NCI-H748 (cell line): ENCODE results near the gene PUSL1.
A peak's percentile ranks its signal among the peaks of the same experiment; 100 is the strongest.
"Not testable (repeated sequence)": the region's sequence is repeated elsewhere in the genome, so short reads cannot be mapped to it uniquely, and the experiment has no call there.

Experiments used
- DNase-seq: peaks from one replicate; lab custom pipeline; 2025; ENCODE audit not compliant: unreplicated experiment; lab: John Stamatoyannopoulos, UW

The PUSL1 gene

GRCh38 chr1:1309251-1310108, 1.1 kb downstream of the PUSL1 start:
- peak; percentile 44 for DNase-seq

- no peak for DNase-seq
These were observed 1.6 kb downstream of the PUSL1 start for GRCh38 chr1:1310109-1310385.

GRCh38 chr1:1310476-1311053, 2.2 kb downstream of the PUSL1 start:
- DNase-seq: no peak

- no peak for DNase-seq
These were observed 3.0 kb downstream of the PUSL1 start for GRCh38 chr1:1311107-1312104.

GRCh38 chr1:1312450-1313314, 4.3 kb downstream of the PUSL1 start:
- no peak for DNase-seq

GRCh38 chr1:1313500-1314236, 5.3 kb downstream of the PUSL1 start:
- DNase-seq: no peak

GRCh38 chr1:1314237-1314586, 5.8 kb downstream of the PUSL1 start:
- DNase-seq: no peak

- DNase-seq: no peak
These were observed 6.4 kb downstream of the PUSL1 start for GRCh38 chr1:1314678-1315335.

GRCh38 chr1:1315435-1315954, 7.1 kb downstream of the PUSL1 start:
- DNase-seq: no peak

GRCh38 chr1:1316199-1316598, 7.8 kb downstream of the PUSL1 start:
- not testable (repeated sequence) for DNase-seq

GRCh38 chr1:1317420-1317819, 9.0 kb downstream of the PUSL1 start:
- no peak for DNase-seq

- peak; percentile 18 for DNase-seq
These were observed 9.8 kb downstream of the PUSL1 start for GRCh38 chr1:1318131-1318652.

- no peak for DNase-seq
These were observed 10.6 kb downstream of the PUSL1 start for GRCh38 chr1:1318777-1319645.

- DNase-seq: no peak
These were observed 11.2 kb downstream of the PUSL1 start for GRCh38 chr1:1319646-1319941.

GRCh38 chr1:1320666-1321448, 12.5 kb downstream of the PUSL1 start:
- no peak for DNase-seq

- DNase-seq: no peak
These were observed 13.1 kb downstream of the PUSL1 start for GRCh38 chr1:1321477-1321876.

- no peak for DNase-seq
These were observed 14.0 kb downstream of the PUSL1 start for GRCh38 chr1:1322418-1322817.

GRCh38 chr1:1322952-1323351, 14.6 kb downstream of the PUSL1 start:
- no peak for DNase-seq
